ENCODE measurements around the gene ZSCAN10. TPM values are rescaled to one million over a fixed set of nuclear protein-coding genes. Genes with fewer than 3 reads are reported as not detected.

The ZSCAN10 gene
- total RNA-seq, 1 donor: not detected

DNA sequence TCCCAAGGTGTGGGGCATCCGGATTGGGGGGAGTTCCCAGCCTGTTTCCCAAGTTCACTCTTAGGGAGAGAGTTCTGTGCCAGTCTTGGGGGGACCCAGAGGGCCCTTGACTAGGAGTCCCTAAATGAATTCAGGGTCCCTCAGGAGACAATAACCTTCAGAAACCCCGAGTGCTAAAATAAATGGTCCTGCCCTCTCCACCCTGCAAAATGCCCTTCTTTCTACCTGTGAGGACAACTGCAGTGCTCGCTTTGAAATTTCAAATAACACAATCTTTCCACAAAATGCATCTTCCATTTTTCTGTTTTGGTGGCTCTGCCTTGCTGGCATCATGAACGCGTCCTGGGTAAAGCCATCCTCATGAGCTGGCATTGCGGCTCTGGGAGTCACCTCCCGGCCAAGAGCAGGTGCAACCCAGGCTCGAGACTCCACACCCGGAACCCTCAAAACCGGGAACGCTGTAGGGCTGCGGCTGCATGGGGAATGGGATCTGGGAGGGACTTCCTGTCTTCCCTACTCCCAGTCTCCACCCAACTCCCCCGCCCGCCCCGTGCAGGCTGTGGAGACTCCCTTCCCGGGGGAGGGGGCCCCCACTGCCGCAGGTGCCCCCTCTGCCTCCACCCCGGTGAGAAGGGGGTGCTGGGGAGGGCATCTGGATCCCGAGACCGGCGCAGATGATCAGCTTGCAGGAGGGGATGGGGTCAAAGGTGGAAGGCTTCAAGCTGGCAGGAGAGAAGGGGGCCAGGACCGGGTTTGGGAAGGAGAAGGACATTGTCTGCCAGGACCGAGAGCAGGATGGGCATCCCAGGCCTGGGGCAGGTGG is 13.2 kb upstream of the ZSCAN10 start, which contains the start of gene ZNF205:
TSS of gene ZNF205 (plus strand) at position 529 of the 823 bp plus-strand sequence. CDS start 845 bp downstream, outside the sequence.
- DNase-seq (ENCODE audit: low read depth): peak; percentile 60
- TF ChIP-seq, protein P1, sequence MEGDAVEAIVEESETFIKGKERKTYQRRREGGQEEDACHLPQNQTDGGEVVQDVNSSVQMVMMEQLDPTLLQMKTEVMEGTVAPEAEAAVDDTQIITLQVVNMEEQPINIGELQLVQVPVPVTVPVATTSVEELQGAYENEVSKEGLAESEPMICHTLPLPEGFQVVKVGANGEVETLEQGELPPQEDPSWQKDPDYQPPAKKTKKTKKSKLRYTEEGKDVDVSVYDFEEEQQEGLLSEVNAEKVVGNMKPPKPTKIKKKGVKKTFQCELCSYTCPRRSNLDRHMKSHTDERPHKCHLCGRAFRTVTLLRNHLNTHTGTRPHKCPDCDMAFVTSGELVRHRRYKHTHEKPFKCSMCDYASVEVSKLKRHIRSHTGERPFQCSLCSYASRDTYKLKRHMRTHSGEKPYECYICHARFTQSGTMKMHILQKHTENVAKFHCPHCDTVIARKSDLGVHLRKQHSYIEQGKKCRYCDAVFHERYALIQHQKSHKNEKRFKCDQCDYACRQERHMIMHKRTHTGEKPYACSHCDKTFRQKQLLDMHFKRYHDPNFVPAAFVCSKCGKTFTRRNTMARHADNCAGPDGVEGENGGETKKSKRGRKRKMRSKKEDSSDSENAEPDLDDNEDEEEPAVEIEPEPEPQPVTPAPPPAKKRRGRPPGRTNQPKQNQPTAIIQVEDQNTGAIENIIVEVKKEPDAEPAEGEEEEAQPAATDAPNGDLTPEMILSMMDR (IDR thresholded peaks at IDR 0.05; ENCODE audit: insufficient read depth, low read depth, low read length): no peak
- peak within 1 kb of the TSS; percentile 97 for H3K4me3 ChIP-seq (ENCODE audit: low read depth, low read length)

GRCh38 chr16:3106205-3106928 is 7.3 kb upstream of the ZSCAN10 start:
- H3K4me3 ChIP-seq (ENCODE audit: low read depth, low read length): peak overlapping the region; percentile 72
- TF ChIP-seq, protein P1 (IDR thresholded peaks at IDR 0.05; ENCODE audit: insufficient read depth, low read depth, low read length): no peak
- peak; percentile 88 for DNase-seq (ENCODE audit: low read depth)

- DNase-seq (ENCODE audit: low read depth): no peak
- H3K4me3 ChIP-seq (ENCODE audit: low read depth, low read length): no peak overlapping the region
- TF ChIP-seq, protein P1 (IDR thresholded peaks at IDR 0.05; ENCODE audit: insufficient read depth, low read depth, low read length): no peak
These were observed 2.9 kb upstream of the ZSCAN10 start for GRCh38 chr16:3101841-3102470.

DNA sequence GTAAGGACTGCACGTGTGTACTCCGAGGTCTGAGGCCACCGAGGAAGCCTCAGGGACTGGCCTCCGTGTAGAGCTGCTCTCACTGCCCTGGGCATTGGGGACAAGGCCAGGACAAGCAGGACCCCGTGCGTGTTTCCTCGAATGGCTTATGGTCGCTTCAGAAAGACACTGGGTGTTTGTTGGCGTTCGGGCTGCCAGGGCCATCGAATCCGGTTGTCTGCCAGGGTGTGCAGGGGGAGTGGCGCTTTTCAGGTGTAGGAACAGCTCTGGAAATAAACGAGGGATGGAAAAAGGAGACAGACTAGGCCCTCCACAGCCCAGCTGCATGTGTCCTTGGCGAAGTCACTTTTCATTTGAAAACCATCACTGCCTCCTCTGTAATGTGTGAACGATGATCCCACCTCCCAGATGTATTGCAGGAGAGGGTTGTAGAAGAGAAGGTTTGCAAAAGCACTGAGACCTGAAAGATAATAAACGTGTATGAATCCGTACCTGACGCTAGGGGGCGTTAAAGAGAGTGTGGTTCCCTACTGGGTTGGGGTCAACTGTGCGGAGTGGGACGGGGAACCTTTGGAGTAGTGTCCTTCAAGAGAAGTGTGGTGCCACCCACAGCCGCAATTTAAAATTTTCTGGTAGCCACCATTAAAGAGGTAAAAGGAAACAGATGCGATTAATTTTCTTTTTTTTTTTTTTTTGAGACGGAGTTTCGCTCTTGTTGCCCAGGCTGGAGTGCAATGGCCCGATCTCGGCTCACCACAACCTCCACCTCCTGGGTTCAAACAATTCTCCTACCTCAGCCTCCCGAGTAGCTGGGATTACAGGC is 2.1 kb upstream of the ZSCAN10 start:
- DNase-seq (ENCODE audit: low read depth): peak; percentile 28
- TF ChIP-seq, protein P1 (IDR thresholded peaks at IDR 0.05; ENCODE audit: insufficient read depth, low read depth, low read length): peak; percentile 63
- no peak overlapping the region for H3K4me3 ChIP-seq (ENCODE audit: low read depth, low read length)

GRCh38 chr16:3099732-3100499 is 822 bp upstream of the ZSCAN10 start:
- H3K4me3 ChIP-seq (ENCODE audit: low read depth, low read length): peak overlapping the region; percentile 29
- peak; percentile 88 for DNase-seq (ENCODE audit: low read depth)
- TF ChIP-seq, protein P1 (IDR thresholded peaks at IDR 0.05; ENCODE audit: insufficient read depth, low read depth, low read length): no peak

Measured in fibroblast of villous mesenchyme (primary cell).